Measurements from ENCODE around the gene NPIPB6.

The NPIPB6 gene

DNA sequence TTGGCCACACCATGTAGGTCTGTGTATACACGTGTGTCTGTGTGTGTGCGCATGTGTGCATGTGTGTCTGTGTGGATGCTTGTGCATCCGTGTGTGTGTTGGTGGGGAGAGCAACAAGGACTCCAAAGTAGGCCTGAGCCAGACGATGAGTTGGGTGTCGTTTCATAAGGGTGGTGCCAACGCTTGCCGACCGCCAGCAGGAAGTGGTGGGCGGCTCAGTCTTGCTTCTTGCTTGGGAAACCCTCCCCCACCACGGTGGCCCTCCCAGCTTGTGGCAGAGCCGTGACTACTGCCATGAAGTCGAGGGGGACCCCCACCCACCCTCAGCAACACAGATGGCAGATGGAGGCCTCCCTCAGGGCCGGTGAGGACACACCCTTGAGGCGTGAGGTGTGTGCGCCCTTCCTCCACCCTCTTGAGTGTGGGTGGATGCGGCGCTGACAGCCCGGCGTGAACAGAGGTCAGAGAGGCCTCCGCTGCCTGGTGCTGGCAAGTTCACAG lies 53.4 kb downstream of the NPIPB6 start:
- H3K36me3 Mint-ChIP-seq (ENCODE audit: low read depth): peaks cover 34% of the 10 kb centered on the region
- H3K9me3 Mint-ChIP-seq: no peaks in the 10 kb centered on the region
- H3K27ac Mint-ChIP-seq: no peak overlapping the region
- H3K4me1 Mint-ChIP-seq: no peaks in the 10 kb centered on the region
- H3K27me3 Mint-ChIP-seq (ENCODE audit: low read depth): no peaks in the 10 kb centered on the region
- no peak overlapping the region for H3K4me3 Mint-ChIP-seq
- TF ChIP-seq, protein P1, sequence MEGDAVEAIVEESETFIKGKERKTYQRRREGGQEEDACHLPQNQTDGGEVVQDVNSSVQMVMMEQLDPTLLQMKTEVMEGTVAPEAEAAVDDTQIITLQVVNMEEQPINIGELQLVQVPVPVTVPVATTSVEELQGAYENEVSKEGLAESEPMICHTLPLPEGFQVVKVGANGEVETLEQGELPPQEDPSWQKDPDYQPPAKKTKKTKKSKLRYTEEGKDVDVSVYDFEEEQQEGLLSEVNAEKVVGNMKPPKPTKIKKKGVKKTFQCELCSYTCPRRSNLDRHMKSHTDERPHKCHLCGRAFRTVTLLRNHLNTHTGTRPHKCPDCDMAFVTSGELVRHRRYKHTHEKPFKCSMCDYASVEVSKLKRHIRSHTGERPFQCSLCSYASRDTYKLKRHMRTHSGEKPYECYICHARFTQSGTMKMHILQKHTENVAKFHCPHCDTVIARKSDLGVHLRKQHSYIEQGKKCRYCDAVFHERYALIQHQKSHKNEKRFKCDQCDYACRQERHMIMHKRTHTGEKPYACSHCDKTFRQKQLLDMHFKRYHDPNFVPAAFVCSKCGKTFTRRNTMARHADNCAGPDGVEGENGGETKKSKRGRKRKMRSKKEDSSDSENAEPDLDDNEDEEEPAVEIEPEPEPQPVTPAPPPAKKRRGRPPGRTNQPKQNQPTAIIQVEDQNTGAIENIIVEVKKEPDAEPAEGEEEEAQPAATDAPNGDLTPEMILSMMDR (IDR thresholded peaks at IDR 0.05; ENCODE audit: unreplicated experiment in 3 of 3): no peak

DNA sequence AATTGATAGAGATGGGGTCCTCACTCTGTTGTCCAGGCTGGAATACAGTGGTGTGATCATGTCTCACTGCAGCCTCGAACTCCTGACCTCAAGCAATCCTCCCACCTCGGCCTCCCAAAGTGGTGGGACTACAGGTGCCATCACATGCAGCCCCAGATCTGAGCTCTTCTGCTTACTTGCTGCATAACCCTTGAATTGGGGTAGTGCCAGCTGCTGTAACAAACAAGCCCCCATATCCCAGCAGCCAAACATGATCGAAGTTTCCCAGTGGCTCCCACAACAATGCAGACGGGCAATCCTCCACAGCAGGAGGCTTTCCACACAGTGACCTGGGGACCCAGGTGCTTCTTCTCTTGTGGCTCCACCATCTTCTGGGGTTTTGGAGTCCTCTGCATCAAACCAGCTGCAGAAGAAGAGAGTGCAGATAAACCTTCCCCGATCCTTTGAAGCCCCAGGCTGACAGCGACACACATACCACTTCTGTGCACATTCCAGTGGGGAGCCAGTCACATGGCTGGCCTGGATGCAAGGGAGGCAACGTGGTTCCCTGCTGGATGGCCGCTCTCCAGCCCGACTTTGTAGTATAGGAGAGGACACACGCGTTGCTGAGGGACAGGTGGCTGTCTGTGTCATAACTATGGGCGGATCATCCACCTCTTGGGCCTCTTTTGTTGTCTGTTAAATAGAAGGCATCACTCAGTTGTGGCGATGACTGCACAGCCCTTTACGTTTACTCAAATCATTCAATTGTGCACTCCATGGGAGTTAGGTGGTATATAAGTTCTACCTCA lies 54.3 kb downstream of the NPIPB6 start:
- Mint-ChIP-seq H3K4me3 (no peak overlapping the region), H3K27ac (no peak overlapping the region)

DNA sequence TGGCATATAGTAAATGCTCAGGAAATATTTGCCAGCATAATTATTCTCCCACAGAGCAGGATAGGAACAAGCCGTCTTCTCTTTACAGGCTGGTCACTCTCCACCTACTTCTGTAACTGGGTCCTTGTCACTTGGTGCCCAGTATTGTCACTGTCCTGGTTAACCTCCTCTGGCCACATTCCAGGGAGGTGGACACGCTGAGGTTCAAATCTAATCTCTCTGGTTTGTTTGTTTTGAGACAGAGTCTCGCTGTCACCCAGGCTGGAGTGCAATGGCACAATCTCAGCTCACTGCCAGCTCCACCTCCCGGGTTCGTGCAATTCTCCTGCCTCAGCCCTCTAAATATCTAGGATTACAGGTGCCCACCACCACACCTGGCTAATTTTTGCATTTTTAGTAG lies 55.4 kb downstream of the NPIPB6 start:
- Mint-ChIP-seq H3K27ac (no peak overlapping the region), H3K36me3 (ENCODE audit: low read depth) (peaks cover 41% of the 10 kb centered on the region), H3K27me3 (ENCODE audit: low read depth) (no peaks in the 10 kb centered on the region), H3K4me3 (no peak overlapping the region), H3K9me3 (no peaks in the 10 kb centered on the region), H3K4me1 (no peaks in the 10 kb centered on the region)
- TF ChIP-seq, protein P1 (IDR thresholded peaks at IDR 0.05; ENCODE audit: unreplicated experiment in 3 of 3): no peak

More for the DNA sequence above, 54.3 kb downstream of the NPIPB6 start:
- TF ChIP-seq, protein P1 (IDR thresholded peaks at IDR 0.05; ENCODE audit: unreplicated experiment in 3 of 3): no peak
- no peaks in the 10 kb centered on the region for H3K9me3 Mint-ChIP-seq
- peaks cover 39% of the 10 kb centered on the region for H3K36me3 Mint-ChIP-seq (ENCODE audit: low read depth)
- H3K27me3 Mint-ChIP-seq (ENCODE audit: low read depth): no peaks in the 10 kb centered on the region
- no peaks in the 10 kb centered on the region for H3K4me1 Mint-ChIP-seq

DNA sequence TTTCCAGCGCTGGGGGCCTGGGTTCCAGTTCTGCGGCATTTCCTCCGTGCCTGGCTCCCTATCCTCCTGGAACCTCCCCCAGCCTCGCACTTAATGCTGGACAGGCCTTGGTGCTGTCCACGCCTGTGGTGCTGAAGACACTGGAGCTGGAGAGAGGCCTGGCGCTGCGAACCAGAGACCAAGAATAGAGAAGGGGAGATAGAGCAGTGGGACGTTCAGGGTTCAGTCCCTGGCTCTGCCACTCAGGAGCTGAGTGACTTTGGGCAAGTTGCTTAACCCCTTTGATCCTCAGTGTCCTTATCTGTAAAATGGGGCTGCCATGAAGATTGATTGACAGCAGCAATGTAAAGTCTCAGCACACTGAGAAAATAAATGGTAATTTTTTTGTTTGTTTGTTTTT lies 59.1 kb downstream of the NPIPB6 start:
- Mint-ChIP-seq H3K27ac (no peak overlapping the region), H3K36me3 (ENCODE audit: low read depth) (peaks cover 38% of the 10 kb centered on the region), H3K9me3 (no peaks in the 10 kb centered on the region), H3K4me1 (no peaks in the 10 kb centered on the region), H3K27me3 (ENCODE audit: low read depth) (no peaks in the 10 kb centered on the region), H3K4me3 (no peak overlapping the region)
- TF ChIP-seq, protein P1 (IDR thresholded peaks at IDR 0.05; ENCODE audit: unreplicated experiment in 3 of 3): no peak

DNA sequence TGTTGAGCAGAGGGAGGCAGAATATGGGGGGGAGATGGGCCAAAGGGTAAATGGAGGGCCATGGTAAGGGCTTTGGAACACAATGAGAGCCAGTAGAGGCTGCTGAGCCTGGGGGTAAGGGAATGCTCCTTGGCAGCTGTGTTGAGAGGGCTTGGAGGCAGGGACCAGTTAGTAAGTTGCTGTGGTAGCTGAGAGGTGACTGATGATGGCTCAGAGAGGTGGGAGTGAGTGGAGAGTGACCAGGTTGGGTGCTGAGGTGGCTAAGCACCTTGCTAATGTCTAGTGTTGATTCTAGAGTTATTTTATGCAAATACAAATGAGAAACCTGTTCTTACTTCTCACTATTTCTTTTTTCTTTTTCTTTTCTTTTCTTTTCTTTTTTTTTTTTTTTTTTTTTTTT lies 60.2 kb downstream of the NPIPB6 start:
- no peak overlapping the region for H3K27ac Mint-ChIP-seq
- no peak overlapping the region for H3K4me3 Mint-ChIP-seq
- H3K9me3 Mint-ChIP-seq: no peaks in the 10 kb centered on the region
- no peaks in the 10 kb centered on the region for H3K4me1 Mint-ChIP-seq
- TF ChIP-seq, protein P1 (IDR thresholded peaks at IDR 0.05; ENCODE audit: unreplicated experiment in 3 of 3): no peak
- no peaks in the 10 kb centered on the region for H3K27me3 Mint-ChIP-seq (ENCODE audit: low read depth)
- peaks cover 29% of the 10 kb centered on the region for H3K36me3 Mint-ChIP-seq (ENCODE audit: low read depth)

DNA sequence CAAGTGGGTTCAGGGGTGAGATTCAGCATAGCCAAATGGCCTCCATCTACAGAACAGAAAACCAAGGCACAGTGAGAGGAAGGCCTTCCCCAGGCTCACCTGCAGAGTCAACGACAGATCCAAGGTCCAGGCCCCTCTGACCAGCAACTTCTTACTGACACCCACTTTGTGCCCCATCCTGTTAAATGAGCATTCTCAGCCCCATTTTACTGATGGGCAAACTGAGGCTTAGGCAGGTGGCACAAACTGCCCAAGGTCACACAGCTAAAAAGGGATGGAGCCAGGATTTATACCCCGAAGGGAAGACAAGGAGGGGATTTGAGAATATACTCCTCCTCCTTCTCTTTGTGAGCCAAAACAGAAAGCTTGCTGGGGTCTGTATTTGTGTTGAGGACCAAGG lies 61.7 kb downstream of the NPIPB6 start:
- peaks cover 31% of the 10 kb centered on the region for H3K36me3 Mint-ChIP-seq (ENCODE audit: low read depth)
- H3K27ac Mint-ChIP-seq: no peak overlapping the region
- H3K4me1 Mint-ChIP-seq: no peaks in the 10 kb centered on the region
- H3K9me3 Mint-ChIP-seq: no peaks in the 10 kb centered on the region
- TF ChIP-seq, protein P1 (IDR thresholded peaks at IDR 0.05; ENCODE audit: unreplicated experiment in 3 of 3): no peak
- H3K27me3 Mint-ChIP-seq (ENCODE audit: low read depth): no peaks in the 10 kb centered on the region
- no peak overlapping the region for H3K4me3 Mint-ChIP-seq
